ENCODE results near the gene NUAK2. TPM values are rescaled to one million over a fixed set of nuclear protein-coding genes. Genes with fewer than 3 reads are reported as not detected.

NUAK2 gene
- total RNA-seq, 4 donors from 2014 or later: 16.2 to 41.2 (median 30.2) TPM

GRCh38 chr1:205339197-205339702 lies 17.7 kb upstream of the NUAK2 start:
- no peak for TF ChIP-seq CTCF (IDR thresholded peaks at IDR 0.05)
- DNase-seq (ENCODE audit: low spot score in 2 of 2): no peak
- H3K27me3 ChIP-seq: peaks cover 17% of the 10 kb centered on the region
- H3K27ac ChIP-seq: no peak overlapping the region
- H3K4me1 ChIP-seq: peaks cover 16% of the 10 kb centered on the region
- H3K9me3 ChIP-seq: no peaks in the 10 kb centered on the region
- WGBS: 92% methylated on average over 13 of the region's 21 CpGs
- no peaks in the 10 kb centered on the region for H3K36me3 ChIP-seq
- no peak overlapping the region for H3K4me3 ChIP-seq

- H3K36me3 ChIP-seq: no peaks in the 10 kb centered on the region
- H3K27ac ChIP-seq: no peak overlapping the region
- H3K4me1 ChIP-seq: peaks cover 4% of the 10 kb centered on the region
- 83% methylated on average over 7 of the region's 7 CpGs for WGBS
- no peak for DNase-seq (ENCODE audit: low spot score in 2 of 2)
- no peak overlapping the region for H3K4me3 ChIP-seq
- H3K9me3 ChIP-seq: no peaks in the 10 kb centered on the region
- TF ChIP-seq EP300 (IDR thresholded peaks at IDR 0.05) (no peak), POLR2A (IDR thresholded peaks at IDR 0.05) (no peak), CTCF (IDR thresholded peaks at IDR 0.05) (no peak), POLR2AphosphoS5 (IDR thresholded peaks at IDR 0.05) (no peak)
- H3K27me3 ChIP-seq: peaks cover 5% of the 10 kb centered on the region
These were observed 16.5 kb upstream of the NUAK2 start for GRCh38 chr1:205338011-205338410.

- 89% methylated on average over 6 of the region's 7 CpGs for WGBS
- Histone ChIP-seq H3K27me3 (no peaks in the 10 kb centered on the region), H3K9me3 (no peaks in the 10 kb centered on the region), H3K36me3 (no peaks in the 10 kb centered on the region), H3K4me1 (peaks cover 4% of the 10 kb centered on the region), H3K27ac (no peak overlapping the region), H3K4me3 (no peak overlapping the region)
- TF ChIP-seq POLR2AphosphoS5 (IDR thresholded peaks at IDR 0.05) (no peak), POLR2A (IDR thresholded peaks at IDR 0.05) (no peak), EP300 (IDR thresholded peaks at IDR 0.05) (no peak), CTCF (IDR thresholded peaks at IDR 0.05) (no peak)
- no peak for DNase-seq (ENCODE audit: low spot score in 2 of 2)
These were observed 15.9 kb upstream of the NUAK2 start for GRCh38 chr1:205337481-205337880.

GRCh38 chr1:205335692-205336091 lies 14.1 kb upstream of the NUAK2 start:
- no peak for DNase-seq (ENCODE audit: low spot score in 2 of 2)
- H3K4me1 ChIP-seq: no peaks in the 10 kb centered on the region
- H3K27ac ChIP-seq: no peak overlapping the region
- no peaks in the 10 kb centered on the region for H3K9me3 ChIP-seq
- H3K4me3 ChIP-seq: no peak overlapping the region
- no peaks in the 10 kb centered on the region for H3K27me3 ChIP-seq
- WGBS: 20% methylated on average over 2 of the region's 4 CpGs
- H3K36me3 ChIP-seq: no peaks in the 10 kb centered on the region
- TF ChIP-seq EP300 (IDR thresholded peaks at IDR 0.05) (no peak), CTCF (IDR thresholded peaks at IDR 0.05) (peak; percentile 88 to 90), POLR2AphosphoS5 (IDR thresholded peaks at IDR 0.05) (no peak)

- Histone ChIP-seq H3K36me3 (no peaks in the 10 kb centered on the region), H3K27ac (no peak overlapping the region), H3K4me3 (no peak overlapping the region), H3K9me3 (no peaks in the 10 kb centered on the region), H3K27me3 (no peaks in the 10 kb centered on the region), H3K4me1 (no peaks in the 10 kb centered on the region)
- no peak for TF ChIP-seq CTCF (IDR thresholded peaks at IDR 0.05)
- no peak for TF ChIP-seq POLR2A (IDR thresholded peaks at IDR 0.05)
- TF ChIP-seq POLR2AphosphoS5 (IDR thresholded peaks at IDR 0.05): no peak
- no peak for TF ChIP-seq EP300 (IDR thresholded peaks at IDR 0.05)
- WGBS: 87% methylated on average over 11 of the region's 11 CpGs
- no peak for DNase-seq (ENCODE audit: low spot score in 2 of 2)
These were observed 10.7 kb upstream of the NUAK2 start for GRCh38 chr1:205332015-205332791.

Data from suprapubic skin (tissue), 4 donors.